ENCODE data around the gene PRKG1. TPM values are rescaled to one million over a fixed set of nuclear protein-coding genes. Genes with fewer than 3 reads are reported as not detected.

Gene PRKG1
- total and polyA plus RNA-seq, 2 of the 8 experiments (the other 6 are each of a cell fraction or from before 2014, with no cell fraction given), result 4.2 to 15.2 TPM

- TF ChIP-seq JUN (IDR thresholded peaks at IDR 0.05; ENCODE audit: low read depth, low read length), result no peak
- TF ChIP-seq CEBPB (IDR thresholded peaks at IDR 0.05; ENCODE audit: low read depth, low read length), result no peak
- TF ChIP-seq POLR2A (IDR thresholded peaks at IDR 0.05; ENCODE audit: control extremely low read depth in 1 of 2, low read depth in 2 of 2, low read length in 2 of 2), result no peak
- no peak for TF ChIP-seq POU5F1 (IDR thresholded peaks at IDR 0.05; ENCODE audit: low read depth, low read length)
- no peak for TF ChIP-seq POLR2AphosphoS5 (IDR thresholded peaks at IDR 0.05; ENCODE audit: low read depth, low read length)
- no peak for TF ChIP-seq PHF8 (conservative IDR thresholded peaks at IDR 0.05; ENCODE audit: low read depth, low read length)
- no peak for TF ChIP-seq BRCA1 (IDR thresholded peaks at IDR 0.05; ENCODE audit: low read depth, low read length)
These were observed 799.8 kb downstream of the PRKG1 start (continued) for GRCh38 chr10:51874131-51874530.

All from H1 (cell line).